ENCODE data around the gene SLC51B.
"Not testable (repeated sequence)": the region's sequence is repeated elsewhere in the genome, so short reads cannot be mapped to it uniquely, and the experiment has no call there.

DNA sequence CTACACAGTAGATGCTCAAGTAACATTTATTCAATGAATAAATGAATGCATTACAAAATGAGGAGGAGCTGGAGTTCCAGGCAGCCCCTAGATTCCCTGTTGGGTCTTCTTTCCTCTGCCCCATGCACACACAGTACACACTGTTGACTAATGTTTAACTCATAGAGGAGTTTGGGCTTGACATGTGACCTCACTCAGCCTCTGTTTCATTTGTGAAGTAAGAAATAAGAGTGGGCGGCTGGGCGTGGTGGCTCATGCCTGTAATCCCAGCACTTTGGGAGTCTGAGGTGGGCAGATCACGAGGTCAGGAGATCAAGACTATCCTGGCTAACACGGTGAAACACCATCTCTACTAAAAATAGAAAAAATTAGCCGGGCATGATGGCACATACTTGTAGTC lies 969 bp upstream of the SLC51B start:
- TF ChIP-seq, protein P1, sequence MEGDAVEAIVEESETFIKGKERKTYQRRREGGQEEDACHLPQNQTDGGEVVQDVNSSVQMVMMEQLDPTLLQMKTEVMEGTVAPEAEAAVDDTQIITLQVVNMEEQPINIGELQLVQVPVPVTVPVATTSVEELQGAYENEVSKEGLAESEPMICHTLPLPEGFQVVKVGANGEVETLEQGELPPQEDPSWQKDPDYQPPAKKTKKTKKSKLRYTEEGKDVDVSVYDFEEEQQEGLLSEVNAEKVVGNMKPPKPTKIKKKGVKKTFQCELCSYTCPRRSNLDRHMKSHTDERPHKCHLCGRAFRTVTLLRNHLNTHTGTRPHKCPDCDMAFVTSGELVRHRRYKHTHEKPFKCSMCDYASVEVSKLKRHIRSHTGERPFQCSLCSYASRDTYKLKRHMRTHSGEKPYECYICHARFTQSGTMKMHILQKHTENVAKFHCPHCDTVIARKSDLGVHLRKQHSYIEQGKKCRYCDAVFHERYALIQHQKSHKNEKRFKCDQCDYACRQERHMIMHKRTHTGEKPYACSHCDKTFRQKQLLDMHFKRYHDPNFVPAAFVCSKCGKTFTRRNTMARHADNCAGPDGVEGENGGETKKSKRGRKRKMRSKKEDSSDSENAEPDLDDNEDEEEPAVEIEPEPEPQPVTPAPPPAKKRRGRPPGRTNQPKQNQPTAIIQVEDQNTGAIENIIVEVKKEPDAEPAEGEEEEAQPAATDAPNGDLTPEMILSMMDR (conservative IDR thresholded peaks at IDR 0.05 in 1 of 2, IDR thresholded peaks at IDR 0.05 in 1 of 2; ENCODE audit: extremely low read depth in 1 of 2, insufficient read depth in 1 of 2, low read depth in 1 of 2, low read length in 2 of 2): not testable (repeated sequence)
- TF ChIP-seq EZH2 (IDR thresholded peaks at IDR 0.05; ENCODE audit: borderline replicate concordance, low read length): not testable (repeated sequence)

Measured in mammary epithelial cell (primary cell).